K562 (cell line): ENCODE data around the gene SPX. TPM values are rescaled to one million over a fixed set of nuclear protein-coding genes. Genes with fewer than 3 reads are reported as not detected.

Experiments used
- C11orf30 ChIP-seq: fragments of 450-650 bp; IDR thresholded peaks from 2 replicates; pipeline ENCODE4 v1.6.1; 2016; ENCODE audit warnings: low read depth, mild to moderate bottlenecking
- CREB1 ChIP-seq, 2 experiments: sonication (generic) in 1 of 2; formaldehyde crosslinking in 1 of 2; IDR thresholded peaks; 2 replicates each; pipeline versions ENCODE4 v1.6.1 to v1.8.0; 2012 to 2022; ENCODE audit warnings: inconsistent platforms in 1 of 2, mild to moderate bottlenecking in 1 of 2, missing genetic modification reagents in 1 of 2, moderate library complexity in 1 of 2
- HIVEP1 ChIP-seq: fragments of 250-450 bp; sonication (Bioruptor Pico); IDR thresholded peaks from 2 replicates; pipeline ENCODE4 v1.4.0; 2020; ENCODE audit warnings: mild to moderate bottlenecking
- KLF6 ChIP-seq: fragments of 250-450 bp; sonication (Bioruptor Pico); IDR thresholded peaks from 2 replicates; pipeline ENCODE4 v1.4.0; 2020; ENCODE audit warnings: mild to moderate bottlenecking, moderate library complexity, borderline replicate concordance
- ZNF165 ChIP-seq: fragments of 250-450 bp; sonication (Bioruptor Pico); IDR thresholded peaks from 2 replicates; pipeline ENCODE4 v1.4.0; 2020; ENCODE audit warnings: borderline replicate concordance
- polyA plus RNA-seq, 8 experiments: library from polyadenylated mRNA; depleted of rRNA in 4 of 8; stranded (reverse) in 5 of 8; unstranded in 3 of 8; fragments of >200 nt; fragmentation: Nextera tagmentation in 2 of 8; fragmentation: Illumina TruSeq in 1 of 8; extraction: Ambion mirVana in 2 of 8; extraction: Trizol in 1 of 8; gene quantifications; 2 replicates each; pipeline versions ENCODE4 v1.2.1 to v1.2.3, GENCODE V29; 2011 to 2014; ENCODE audit warnings: inconsistent platforms in 1 of 8, missing spikeins in 1 of 8
- total RNA-seq, 7 experiments: library from RNA; depleted of rRNA in 6 of 7; stranded (reverse); fragments of >200 nt in 6 of 7; fragmentation: Illumina TruSeq in 2 of 7; extraction: Trizol in 2 of 7; gene quantifications; 2 replicates each; pipeline versions ENCODE4 v1.2.1 to v1.2.3, GENCODE V29; 2011 to 2021; ENCODE audit warnings: low replicate concordance in 1 of 7
- TF ChIP-seq, protein P1 (sequence below): fragments of 250-450 bp; sonication (Bioruptor Pico); IDR thresholded peaks from 2 replicates; pipeline ENCODE4 v1.8.0; 2021; ENCODE audit warnings: moderate library complexity, mild to moderate bottlenecking, inconsistent platforms
- TF ChIP-seq, protein P2 (sequence below), 3 experiments: fragments of 200-800 bp in 1 of 3; fragments of 250-450 bp in 1 of 3; fragments of 450-650 bp in 1 of 3; sonication (Bioruptor Pico) in 1 of 3; sonication (Bioruptor generic) in 1 of 3; formaldehyde crosslinking in 1 of 3; IDR thresholded peaks; 2 replicates each; pipeline versions ENCODE4 v1.6.1 to v1.8.0; 2016 to 2022; ENCODE audit warnings: mild to moderate bottlenecking in 2 of 3, missing genetic modification characterization in 2 of 3, missing compliant biosample characterization in 1 of 3, moderate library complexity in 1 of 3
- TF ChIP-seq, protein P3 (sequence below): sonication (generic); formaldehyde crosslinking; IDR thresholded peaks from 2 replicates; pipeline ENCODE4 v1.8.1; 2023; ENCODE audit warnings: mild to moderate bottlenecking, missing genetic modification reagents
- TF ChIP-seq, protein P4 (sequence below): fragments of 250-450 bp; sonication (Bioruptor Pico); IDR thresholded peaks from 2 replicates; pipeline ENCODE4 v1.4.0; 2020
- TF ChIP-seq, protein P5 (sequence below): fragments of 450-650 bp; formaldehyde crosslinking; IDR thresholded peaks from 2 replicates; pipeline ENCODE4 v1.4.0; 2022; ENCODE audit warnings: mild to moderate bottlenecking, moderate library complexity

The SPX gene
- total and polyA plus RNA-seq, 9 of the 15 experiments (the other 6 are each of a cell fraction or from before 2014, with no cell fraction given), result 0.06 to 0.40 (median 0.14) TPM

DNA sequence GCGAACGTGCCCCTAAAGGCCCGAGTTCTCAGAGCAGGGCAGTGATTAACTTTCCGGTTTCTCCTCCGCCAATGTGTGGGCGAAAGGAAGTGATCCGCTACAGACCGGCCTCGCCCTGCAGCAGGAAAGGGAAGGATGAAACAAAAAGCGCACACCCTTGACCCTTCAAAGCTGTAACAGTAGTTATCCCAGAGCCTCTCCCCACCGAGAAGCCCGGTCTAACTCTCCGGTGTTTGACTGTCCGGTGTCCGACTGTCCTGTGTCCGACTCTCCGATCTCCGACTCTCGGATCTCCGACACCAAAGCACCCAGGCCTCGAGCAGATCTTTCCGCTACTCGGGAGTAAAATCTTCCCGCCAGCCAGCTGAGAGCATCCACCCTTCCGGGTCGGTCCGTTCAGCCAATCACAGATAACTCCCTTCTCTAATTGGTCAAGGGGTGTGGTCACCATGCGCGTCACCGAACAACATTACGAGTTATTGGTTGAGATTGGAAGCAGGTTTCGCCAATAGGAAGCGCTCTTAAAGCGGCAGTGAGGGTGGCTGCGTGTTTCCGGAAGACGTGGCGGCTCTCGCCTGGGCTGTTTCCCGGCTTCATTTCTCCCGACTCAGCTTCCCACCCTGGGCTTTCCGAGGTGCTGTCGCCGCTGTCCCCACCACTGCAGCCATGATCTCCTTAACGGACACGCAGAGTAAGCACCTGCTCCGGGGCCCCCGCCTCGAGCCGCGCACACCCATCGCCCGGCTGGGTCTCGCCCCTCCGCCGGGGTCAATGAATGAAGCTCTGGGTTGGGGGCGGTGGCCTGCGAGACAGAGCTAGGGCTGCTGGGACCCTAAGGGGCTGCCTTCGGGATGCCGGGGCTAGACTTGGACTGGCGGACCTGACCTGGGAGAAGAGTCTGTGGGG lies 24.6 kb upstream of the SPX start, which contains the start of the genes GOLT1B and RECQL (continued):
- TF ChIP-seq CREB1 (IDR thresholded peaks at IDR 0.05) (peak; percentile 65), CREB1 (CRISPR knock-in tag; IDR thresholded peaks at IDR 0.05) (peak; percentile 77), KLF6 (no peak), C11orf30 (peak; percentile 82), ZNF165 (CRISPR knock-in tag) (no peak), HIVEP1 (no peak)
- TF ChIP-seq, protein P1, sequence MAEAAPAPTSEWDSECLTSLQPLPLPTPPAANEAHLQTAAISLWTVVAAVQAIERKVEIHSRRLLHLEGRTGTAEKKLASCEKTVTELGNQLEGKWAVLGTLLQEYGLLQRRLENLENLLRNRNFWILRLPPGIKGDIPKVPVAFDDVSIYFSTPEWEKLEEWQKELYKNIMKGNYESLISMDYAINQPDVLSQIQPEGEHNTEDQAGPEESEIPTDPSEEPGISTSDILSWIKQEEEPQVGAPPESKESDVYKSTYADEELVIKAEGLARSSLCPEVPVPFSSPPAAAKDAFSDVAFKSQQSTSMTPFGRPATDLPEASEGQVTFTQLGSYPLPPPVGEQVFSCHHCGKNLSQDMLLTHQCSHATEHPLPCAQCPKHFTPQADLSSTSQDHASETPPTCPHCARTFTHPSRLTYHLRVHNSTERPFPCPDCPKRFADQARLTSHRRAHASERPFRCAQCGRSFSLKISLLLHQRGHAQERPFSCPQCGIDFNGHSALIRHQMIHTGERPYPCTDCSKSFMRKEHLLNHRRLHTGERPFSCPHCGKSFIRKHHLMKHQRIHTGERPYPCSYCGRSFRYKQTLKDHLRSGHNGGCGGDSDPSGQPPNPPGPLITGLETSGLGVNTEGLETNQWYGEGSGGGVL (CRISPR knock-in tag), result no peak
- TF ChIP-seq, protein P2, sequence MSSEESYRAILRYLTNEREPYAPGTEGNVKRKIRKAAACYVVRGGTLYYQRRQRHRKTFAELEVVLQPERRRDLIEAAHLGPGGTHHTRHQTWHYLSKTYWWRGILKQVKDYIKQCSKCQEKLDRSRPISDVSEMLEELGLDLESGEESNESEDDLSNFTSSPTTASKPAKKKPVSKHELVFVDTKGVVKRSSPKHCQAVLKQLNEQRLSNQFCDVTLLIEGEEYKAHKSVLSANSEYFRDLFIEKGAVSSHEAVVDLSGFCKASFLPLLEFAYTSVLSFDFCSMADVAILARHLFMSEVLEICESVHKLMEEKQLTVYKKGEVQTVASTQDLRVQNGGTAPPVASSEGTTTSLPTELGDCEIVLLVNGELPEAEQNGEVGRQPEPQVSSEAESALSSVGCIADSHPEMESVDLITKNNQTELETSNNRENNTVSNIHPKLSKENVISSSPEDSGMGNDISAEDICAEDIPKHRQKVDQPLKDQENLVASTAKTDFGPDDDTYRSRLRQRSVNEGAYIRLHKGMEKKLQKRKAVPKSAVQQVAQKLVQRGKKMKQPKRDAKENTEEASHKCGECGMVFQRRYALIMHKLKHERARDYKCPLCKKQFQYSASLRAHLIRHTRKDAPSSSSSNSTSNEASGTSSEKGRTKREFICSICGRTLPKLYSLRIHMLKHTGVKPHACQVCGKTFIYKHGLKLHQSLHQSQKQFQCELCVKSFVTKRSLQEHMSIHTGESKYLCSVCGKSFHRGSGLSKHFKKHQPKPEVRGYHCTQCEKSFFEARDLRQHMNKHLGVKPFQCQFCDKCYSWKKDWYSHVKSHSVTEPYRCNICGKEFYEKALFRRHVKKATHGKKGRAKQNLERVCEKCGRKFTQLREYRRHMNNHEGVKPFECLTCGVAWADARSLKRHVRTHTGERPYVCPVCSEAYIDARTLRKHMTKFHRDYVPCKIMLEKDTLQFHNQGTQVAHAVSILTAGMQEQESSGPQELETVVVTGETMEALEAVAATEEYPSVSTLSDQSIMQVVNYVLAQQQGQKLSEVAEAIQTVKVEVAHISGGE (CRISPR knock-in tag; IDR thresholded peaks at IDR 0.05), result peak in 1 of 3 experiments; percentile 75; a peak in 2 of 6 replicates
- TF ChIP-seq, protein P3, sequence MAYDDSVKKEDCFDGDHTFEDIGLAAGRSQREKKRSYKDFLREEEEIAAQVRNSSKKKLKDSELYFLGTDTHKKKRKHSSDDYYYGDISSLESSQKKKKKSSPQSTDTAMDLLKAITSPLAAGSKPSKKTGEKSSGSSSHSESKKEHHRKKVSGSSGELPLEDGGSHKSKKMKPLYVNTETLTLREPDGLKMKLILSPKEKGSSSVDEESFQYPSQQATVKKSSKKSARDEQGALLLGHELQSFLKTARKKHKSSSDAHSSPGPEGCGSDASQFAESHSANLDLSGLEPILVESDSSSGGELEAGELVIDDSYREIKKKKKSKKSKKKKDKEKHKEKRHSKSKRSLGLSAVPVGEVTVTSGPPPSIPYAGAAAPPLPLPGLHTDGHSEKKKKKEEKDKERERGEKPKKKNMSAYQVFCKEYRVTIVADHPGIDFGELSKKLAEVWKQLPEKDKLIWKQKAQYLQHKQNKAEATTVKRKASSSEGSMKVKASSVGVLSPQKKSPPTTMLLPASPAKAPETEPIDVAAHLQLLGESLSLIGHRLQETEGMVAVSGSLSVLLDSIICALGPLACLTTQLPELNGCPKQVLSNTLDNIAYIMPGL (CRISPR knock-in tag), result no peak
- TF ChIP-seq, protein P4, sequence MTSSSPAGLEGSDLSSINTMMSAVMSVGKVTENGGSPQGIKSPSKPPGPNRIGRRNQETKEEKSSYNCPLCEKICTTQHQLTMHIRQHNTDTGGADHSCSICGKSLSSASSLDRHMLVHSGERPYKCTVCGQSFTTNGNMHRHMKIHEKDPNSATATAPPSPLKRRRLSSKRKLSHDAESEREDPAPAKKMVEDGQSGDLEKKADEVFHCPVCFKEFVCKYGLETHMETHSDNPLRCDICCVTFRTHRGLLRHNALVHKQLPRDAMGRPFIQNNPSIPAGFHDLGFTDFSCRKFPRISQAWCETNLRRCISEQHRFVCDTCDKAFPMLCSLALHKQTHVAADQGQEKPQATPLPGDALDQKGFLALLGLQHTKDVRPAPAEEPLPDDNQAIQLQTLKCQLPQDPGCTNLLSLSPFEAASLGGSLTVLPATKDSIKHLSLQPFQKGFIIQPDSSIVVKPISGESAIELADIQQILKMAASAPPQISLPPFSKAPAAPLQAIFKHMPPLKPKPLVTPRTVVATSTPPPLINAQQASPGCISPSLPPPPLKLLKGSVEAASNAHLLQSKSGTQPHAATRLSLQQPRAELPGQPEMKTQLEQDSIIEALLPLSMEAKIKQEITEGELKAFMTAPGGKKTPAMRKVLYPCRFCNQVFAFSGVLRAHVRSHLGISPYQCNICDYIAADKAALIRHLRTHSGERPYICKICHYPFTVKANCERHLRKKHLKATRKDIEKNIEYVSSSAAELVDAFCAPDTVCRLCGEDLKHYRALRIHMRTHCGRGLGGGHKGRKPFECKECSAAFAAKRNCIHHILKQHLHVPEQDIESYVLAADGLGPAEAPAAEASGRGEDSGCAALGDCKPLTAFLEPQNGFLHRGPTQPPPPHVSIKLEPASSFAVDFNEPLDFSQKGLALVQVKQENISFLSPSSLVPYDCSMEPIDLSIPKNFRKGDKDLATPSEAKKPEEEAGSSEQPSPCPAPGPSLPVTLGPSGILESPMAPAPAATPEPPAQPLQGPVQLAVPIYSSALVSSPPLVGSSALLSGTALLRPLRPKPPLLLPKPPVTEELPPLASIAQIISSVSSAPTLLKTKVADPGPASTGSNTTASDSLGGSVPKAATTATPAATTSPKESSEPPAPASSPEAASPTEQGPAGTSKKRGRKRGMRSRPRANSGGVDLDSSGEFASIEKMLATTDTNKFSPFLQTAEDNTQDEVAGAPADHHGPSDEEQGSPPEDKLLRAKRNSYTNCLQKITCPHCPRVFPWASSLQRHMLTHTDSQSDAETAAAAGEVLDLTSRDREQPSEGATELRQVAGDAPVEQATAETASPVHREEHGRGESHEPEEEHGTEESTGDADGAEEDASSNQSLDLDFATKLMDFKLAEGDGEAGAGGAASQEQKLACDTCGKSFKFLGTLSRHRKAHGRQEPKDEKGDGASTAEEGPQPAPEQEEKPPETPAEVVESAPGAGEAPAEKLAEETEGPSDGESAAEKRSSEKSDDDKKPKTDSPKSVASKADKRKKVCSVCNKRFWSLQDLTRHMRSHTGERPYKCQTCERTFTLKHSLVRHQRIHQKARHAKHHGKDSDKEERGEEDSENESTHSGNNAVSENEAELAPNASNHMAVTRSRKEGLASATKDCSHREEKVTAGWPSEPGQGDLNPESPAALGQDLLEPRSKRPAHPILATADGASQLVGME (CRISPR knock-in tag), result no peak
- TF ChIP-seq, protein P5, sequence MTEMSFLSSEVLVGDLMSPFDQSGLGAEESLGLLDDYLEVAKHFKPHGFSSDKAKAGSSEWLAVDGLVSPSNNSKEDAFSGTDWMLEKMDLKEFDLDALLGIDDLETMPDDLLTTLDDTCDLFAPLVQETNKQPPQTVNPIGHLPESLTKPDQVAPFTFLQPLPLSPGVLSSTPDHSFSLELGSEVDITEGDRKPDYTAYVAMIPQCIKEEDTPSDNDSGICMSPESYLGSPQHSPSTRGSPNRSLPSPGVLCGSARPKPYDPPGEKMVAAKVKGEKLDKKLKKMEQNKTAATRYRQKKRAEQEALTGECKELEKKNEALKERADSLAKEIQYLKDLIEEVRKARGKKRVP (CRISPR knock-in tag), result no peak
